Measurements from ENCODE around the gene SLC9A9. TPM values are rescaled to one million over a fixed set of nuclear protein-coding genes. Genes with fewer than 3 reads are reported as not detected.
A peak's percentile ranks its signal among the peaks of the same experiment; 100 is the strongest.

SLC9A9 gene
- total and polyA plus RNA-seq, 4 donors = 3.3 to 15.0 (median 6.1) TPM

DNA sequence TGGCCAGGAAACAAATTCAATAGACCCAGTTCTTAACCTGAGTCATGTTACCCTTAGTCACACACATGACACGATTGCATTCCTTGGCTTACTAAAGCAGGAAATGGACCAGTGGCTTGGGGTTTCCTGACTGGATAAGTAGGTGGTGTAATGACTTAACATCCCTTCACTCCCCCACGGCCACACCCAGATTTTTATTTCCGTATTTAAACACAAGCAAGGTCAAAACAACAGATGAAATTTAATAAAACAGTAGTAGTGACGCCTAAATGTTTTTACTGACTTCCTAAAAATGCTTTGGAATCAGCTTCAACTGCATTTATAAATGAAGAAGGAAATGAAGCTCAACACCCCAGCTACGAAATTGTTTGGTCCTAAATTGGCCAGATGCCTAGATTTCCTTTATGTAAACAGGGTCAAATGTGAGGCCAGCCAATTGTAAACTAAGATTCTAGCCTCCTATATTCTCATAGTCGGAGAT, 404.4 kb downstream of the SLC9A9 start:
- no peak overlapping the region for H3K9ac ChIP-seq (ENCODE audit: low read depth in 1 of 2, low read length in 2 of 2)

More for the DNA sequence above, 404.4 kb downstream of the SLC9A9 start:
- TF ChIP-seq, protein P1, sequence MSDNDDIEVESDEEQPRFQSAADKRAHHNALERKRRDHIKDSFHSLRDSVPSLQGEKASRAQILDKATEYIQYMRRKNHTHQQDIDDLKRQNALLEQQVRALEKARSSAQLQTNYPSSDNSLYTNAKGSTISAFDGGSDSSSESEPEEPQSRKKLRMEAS (IDR thresholded peaks at IDR 0.05) = peak; percentile 8
- TF ChIP-seq, protein P2, sequence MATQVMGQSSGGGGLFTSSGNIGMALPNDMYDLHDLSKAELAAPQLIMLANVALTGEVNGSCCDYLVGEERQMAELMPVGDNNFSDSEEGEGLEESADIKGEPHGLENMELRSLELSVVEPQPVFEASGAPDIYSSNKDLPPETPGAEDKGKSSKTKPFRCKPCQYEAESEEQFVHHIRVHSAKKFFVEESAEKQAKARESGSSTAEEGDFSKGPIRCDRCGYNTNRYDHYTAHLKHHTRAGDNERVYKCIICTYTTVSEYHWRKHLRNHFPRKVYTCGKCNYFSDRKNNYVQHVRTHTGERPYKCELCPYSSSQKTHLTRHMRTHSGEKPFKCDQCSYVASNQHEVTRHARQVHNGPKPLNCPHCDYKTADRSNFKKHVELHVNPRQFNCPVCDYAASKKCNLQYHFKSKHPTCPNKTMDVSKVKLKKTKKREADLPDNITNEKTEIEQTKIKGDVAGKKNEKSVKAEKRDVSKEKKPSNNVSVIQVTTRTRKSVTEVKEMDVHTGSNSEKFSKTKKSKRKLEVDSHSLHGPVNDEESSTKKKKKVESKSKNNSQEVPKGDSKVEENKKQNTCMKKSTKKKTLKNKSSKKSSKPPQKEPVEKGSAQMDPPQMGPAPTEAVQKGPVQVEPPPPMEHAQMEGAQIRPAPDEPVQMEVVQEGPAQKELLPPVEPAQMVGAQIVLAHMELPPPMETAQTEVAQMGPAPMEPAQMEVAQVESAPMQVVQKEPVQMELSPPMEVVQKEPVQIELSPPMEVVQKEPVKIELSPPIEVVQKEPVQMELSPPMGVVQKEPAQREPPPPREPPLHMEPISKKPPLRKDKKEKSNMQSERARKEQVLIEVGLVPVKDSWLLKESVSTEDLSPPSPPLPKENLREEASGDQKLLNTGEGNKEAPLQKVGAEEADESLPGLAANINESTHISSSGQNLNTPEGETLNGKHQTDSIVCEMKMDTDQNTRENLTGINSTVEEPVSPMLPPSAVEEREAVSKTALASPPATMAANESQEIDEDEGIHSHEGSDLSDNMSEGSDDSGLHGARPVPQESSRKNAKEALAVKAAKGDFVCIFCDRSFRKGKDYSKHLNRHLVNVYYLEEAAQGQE (IDR thresholded peaks at IDR 0.05) = no peak
- no peak for TF ChIP-seq FOXA2 (IDR thresholded peaks at IDR 0.05)
- no peak for TF ChIP-seq GABPA (IDR thresholded peaks at IDR 0.05 in 1 of 2, conservative IDR thresholded peaks at IDR 0.05 in 1 of 2)
- TF ChIP-seq TAF1 (conservative IDR thresholded peaks at IDR 0.05) = no peak
- TF ChIP-seq HNF4G (IDR thresholded peaks at IDR 0.05) = no peak
- TF ChIP-seq CTCF (IDR thresholded peaks at IDR 0.05; ENCODE audit: low read depth, low read length, missing input control) = no peak
- TF ChIP-seq HNF4A (conservative IDR thresholded peaks at IDR 0.05) = no peak
- no peak for TF ChIP-seq FOXA1 (IDR thresholded peaks at IDR 0.05)
- peak in 1 of 2 donors; percentile 22 for TF ChIP-seq RXRA (IDR thresholded peaks at IDR 0.05)
- TF ChIP-seq NR2F2 (IDR thresholded peaks at IDR 0.05) = peak; percentile 52
- no peak for TF ChIP-seq EGR1 (IDR thresholded peaks at IDR 0.05; ENCODE audit: low read depth in 2 of 2)
- TF ChIP-seq, protein P3, sequence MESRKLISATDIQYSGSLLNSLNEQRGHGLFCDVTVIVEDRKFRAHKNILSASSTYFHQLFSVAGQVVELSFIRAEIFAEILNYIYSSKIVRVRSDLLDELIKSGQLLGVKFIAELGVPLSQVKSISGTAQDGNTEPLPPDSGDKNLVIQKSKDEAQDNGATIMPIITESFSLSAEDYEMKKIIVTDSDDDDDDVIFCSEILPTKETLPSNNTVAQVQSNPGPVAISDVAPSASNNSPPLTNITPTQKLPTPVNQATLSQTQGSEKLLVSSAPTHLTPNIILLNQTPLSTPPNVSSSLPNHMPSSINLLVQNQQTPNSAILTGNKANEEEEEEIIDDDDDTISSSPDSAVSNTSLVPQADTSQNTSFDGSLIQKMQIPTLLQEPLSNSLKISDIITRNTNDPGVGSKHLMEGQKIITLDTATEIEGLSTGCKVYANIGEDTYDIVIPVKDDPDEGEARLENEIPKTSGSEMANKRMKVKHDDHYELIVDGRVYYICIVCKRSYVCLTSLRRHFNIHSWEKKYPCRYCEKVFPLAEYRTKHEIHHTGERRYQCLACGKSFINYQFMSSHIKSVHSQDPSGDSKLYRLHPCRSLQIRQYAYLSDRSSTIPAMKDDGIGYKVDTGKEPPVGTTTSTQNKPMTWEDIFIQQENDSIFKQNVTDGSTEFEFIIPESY (IDR thresholded peaks at IDR 0.05) = no peak
- TF ChIP-seq ATF3 (IDR thresholded peaks at IDR 0.05) = no peak
- no peak for TF ChIP-seq JUND (IDR thresholded peaks at IDR 0.05)
- TF ChIP-seq YY1 (IDR thresholded peaks at IDR 0.05) = no peak
- TF ChIP-seq RAD21 (IDR thresholded peaks at IDR 0.05) = peak; percentile 30 to 33
- TF ChIP-seq SP1 (IDR thresholded peaks at IDR 0.05) = peak; percentile 22
- DNase-seq (ENCODE audit: low spot score) = no peak
- Histone ChIP-seq H3K27ac (ENCODE audit: low read depth in 1 of 2, low read length in 2 of 2) (peak overlapping the region; percentile 9 to 60), H3K9me3 (ENCODE audit: control insufficient read depth in 4 of 4, low read length in 3 of 4) (no peaks in the 10 kb centered on the region), H3K36me3 (ENCODE audit: control insufficient read depth in 4 of 4, insufficient read depth in 3 of 4, low read depth in 1 of 4, low read length in 3 of 4) (no peaks in the 10 kb centered on the region), H3K27me3 (ENCODE audit: control insufficient read depth in 4 of 4, insufficient read depth in 4 of 4, low read length in 3 of 4) (no peaks in the 10 kb centered on the region), H3K4me3 (ENCODE audit: low read depth in 1 of 3, low read length in 3 of 3) (no peak overlapping the region), H3K4me1 (ENCODE audit: control insufficient read depth in 4 of 4, insufficient read depth in 4 of 4, low read length in 3 of 4) (peaks cover 0 to 4% (median 0%) of the 10 kb centered on the region in 4 donors)
- whole genome bisulfite sequencing = 33% methylated on average over 6 of the region's 6 CpGs
